HepG2 (cell line): ENCODE results near the gene AGBL3. TPM values are rescaled to one million over a fixed set of nuclear protein-coding genes. Genes with fewer than 3 reads are reported as not detected.

Source experiments
- ARID2 ChIP-seq: sonication (generic); formaldehyde crosslinking; IDR thresholded peaks from 2 replicates; pipeline ENCODE4 v1.8.1; 2022; ENCODE audit warnings: mild to moderate bottlenecking, missing genetic modification reagents, borderline replicate concordance
- CBFB ChIP-seq: sonication (generic); formaldehyde crosslinking; IDR thresholded peaks from 2 replicates; pipeline ENCODE4 v1.4.0; 2020; ENCODE audit warnings: missing genetic modification reagents
- CEBPB ChIP-seq: IDR thresholded peaks from 2 replicates; pipeline ENCODE4 v1.6.1; 2011; ENCODE audit warnings: low read depth, low read length, improper control_type of control experiment, borderline replicate concordance
- DR1 ChIP-seq: sonication (generic); formaldehyde crosslinking; IDR thresholded peaks from 2 replicates; pipeline ENCODE4 v1.8.0; 2021; ENCODE audit warnings: mild to moderate bottlenecking, missing genetic modification reagents, inconsistent platforms
- REXO4 ChIP-seq: sonication (generic); formaldehyde crosslinking; IDR thresholded peaks from 2 replicates; pipeline ENCODE4 v1.8.0; 2022; ENCODE audit warnings: missing genetic modification reagents, mild to moderate bottlenecking, borderline replicate concordance
- TEAD3 ChIP-seq: optimal IDR thresholded peaks from 2 replicates; pipeline ENCODE3; 2016; ENCODE audit warnings: borderline replicate concordance
- ZBTB7B ChIP-seq: sonication (generic); formaldehyde crosslinking; IDR thresholded peaks from 2 replicates; pipeline ENCODE4 v1.4.0; 2020; ENCODE audit warnings: missing genetic modification reagents
- ZIK1 ChIP-seq: sonication (generic); formaldehyde crosslinking; IDR thresholded peaks from 2 replicates; pipeline ENCODE4 v1.5.0; 2020; ENCODE audit warnings: mild to moderate bottlenecking, low read depth, missing genetic modification reagents, borderline replicate concordance
- ZNF143 ChIP-seq: sonication (generic); formaldehyde crosslinking; IDR thresholded peaks from 2 replicates; pipeline ENCODE4 v1.4.0; 2020; ENCODE audit warnings: missing genetic modification reagents
- ZNF577 ChIP-seq: sonication (generic); formaldehyde crosslinking; IDR thresholded peaks from 2 replicates; pipeline ENCODE4 v1.4.0; 2020; ENCODE audit warnings: mild to moderate bottlenecking, low read depth, missing genetic modification reagents, borderline replicate concordance
- ZNF589 ChIP-seq: sonication (generic); formaldehyde crosslinking; conservative IDR thresholded peaks from 2 replicates; pipeline ENCODE4 v1.8.0; 2022; ENCODE audit warnings: mild to moderate bottlenecking, moderate library complexity, missing genetic modification reagents
- ZNF788 ChIP-seq: sonication (generic); formaldehyde crosslinking; IDR thresholded peaks from 2 replicates; pipeline ENCODE4 v1.5.0; 2020; ENCODE audit warnings: mild to moderate bottlenecking, missing genetic modification reagents, borderline replicate concordance
- polyA plus RNA-seq, 8 experiments: library from polyadenylated mRNA; depleted of rRNA in 3 of 8; stranded (reverse) in 7 of 8; unstranded in 1 of 8; fragments of >200 nt; fragmentation: Illumina TruSeq in 4 of 8; extraction: Trizol in 4 of 8; gene quantifications; 2 replicates each; pipeline versions ENCODE4 v1.2.1 to v1.2.3, GENCODE V29; 2011 to 2016; ENCODE audit warnings: low read depth in 4 of 8, missing spikeins in 1 of 8, mixed read lengths in 1 of 8; ENCODE audit not compliant: insufficient read depth in 1 of 8
- total RNA-seq, 5 experiments: library from RNA; depleted of rRNA; stranded (reverse); fragments of >200 nt; fragmentation: Illumina TruSeq; extraction: Trizol; gene quantifications; 2 replicates each; pipeline ENCODE4 v1.2.3, GENCODE V29; 2016; ENCODE audit warnings: low read depth in 1 of 5
- TF ChIP-seq, protein P1 (sequence below): IDR thresholded peaks from 2 replicates; pipeline ENCODE4 v1.4.0; 2020; ENCODE audit warnings: mild to moderate bottlenecking, missing genetic modification reagents
- TF ChIP-seq, protein P2 (sequence below): sonication (generic); formaldehyde crosslinking; IDR thresholded peaks from 2 replicates; pipeline ENCODE4 v1.4.0; 2020; ENCODE audit warnings: low read depth, missing genetic modification reagents
- TF ChIP-seq, protein P3 (sequence below): IDR thresholded peaks from 2 replicates; pipeline ENCODE4 v1.6.1; 2016; ENCODE audit warnings: missing biosample characterization, missing genetic modification reagents, low read depth
- TF ChIP-seq, protein P4 (sequence below), 2 experiments: fragments of 450-650 bp in 1 of 2; sonication (generic) in 1 of 2; formaldehyde crosslinking; IDR thresholded peaks; 2 replicates each; pipeline versions ENCODE4 v1.5.0 to v1.8.0; 2020 to 2022; ENCODE audit warnings: mild to moderate bottlenecking in 1 of 2, missing genetic modification reagents in 1 of 2
- TF ChIP-seq, protein P5 (sequence below): conservative IDR thresholded peaks from 2 replicates; pipeline ENCODE4 v1.6.1; 2018; ENCODE audit warnings: missing genetic modification reagents

AGBL3 gene
- total and polyA plus RNA-seq, 2 of the 13 experiments (the other 11 are each of a cell fraction or from before 2014, with no cell fraction given), result 2.2 to 7.2 TPM

DNA sequence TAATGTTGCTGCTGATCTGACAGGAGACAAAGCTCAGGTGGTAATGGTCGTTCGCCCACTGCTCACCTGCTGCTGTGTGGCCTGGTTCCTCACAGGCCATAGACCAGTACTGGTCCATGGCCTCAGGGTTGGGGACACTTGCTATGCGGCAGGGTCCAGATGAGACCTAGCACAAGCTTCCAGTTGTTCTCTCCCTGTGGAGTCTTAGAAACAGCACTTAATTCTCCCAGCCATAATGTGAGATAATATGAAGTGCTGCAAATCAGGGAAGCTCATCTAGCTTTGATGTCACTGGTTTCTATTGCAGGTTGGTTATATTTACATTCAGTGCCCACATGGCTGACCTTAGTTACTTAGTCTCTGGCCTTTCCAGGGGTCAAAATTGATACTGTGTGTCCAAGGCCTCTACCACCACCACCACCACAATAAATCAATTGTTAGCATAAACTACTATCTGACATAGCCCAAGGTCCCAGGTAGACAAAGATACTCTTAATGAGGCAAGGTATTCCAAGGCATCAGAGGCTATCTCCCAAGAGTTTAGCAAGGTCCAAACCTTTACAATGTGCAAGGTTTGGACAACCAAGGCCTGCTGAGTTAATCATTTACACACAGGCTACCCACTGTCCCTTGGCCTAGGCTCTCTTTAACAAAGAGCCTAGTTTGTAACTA is 11.0 kb downstream of the AGBL3 start (continued):
- TF ChIP-seq, protein P1, sequence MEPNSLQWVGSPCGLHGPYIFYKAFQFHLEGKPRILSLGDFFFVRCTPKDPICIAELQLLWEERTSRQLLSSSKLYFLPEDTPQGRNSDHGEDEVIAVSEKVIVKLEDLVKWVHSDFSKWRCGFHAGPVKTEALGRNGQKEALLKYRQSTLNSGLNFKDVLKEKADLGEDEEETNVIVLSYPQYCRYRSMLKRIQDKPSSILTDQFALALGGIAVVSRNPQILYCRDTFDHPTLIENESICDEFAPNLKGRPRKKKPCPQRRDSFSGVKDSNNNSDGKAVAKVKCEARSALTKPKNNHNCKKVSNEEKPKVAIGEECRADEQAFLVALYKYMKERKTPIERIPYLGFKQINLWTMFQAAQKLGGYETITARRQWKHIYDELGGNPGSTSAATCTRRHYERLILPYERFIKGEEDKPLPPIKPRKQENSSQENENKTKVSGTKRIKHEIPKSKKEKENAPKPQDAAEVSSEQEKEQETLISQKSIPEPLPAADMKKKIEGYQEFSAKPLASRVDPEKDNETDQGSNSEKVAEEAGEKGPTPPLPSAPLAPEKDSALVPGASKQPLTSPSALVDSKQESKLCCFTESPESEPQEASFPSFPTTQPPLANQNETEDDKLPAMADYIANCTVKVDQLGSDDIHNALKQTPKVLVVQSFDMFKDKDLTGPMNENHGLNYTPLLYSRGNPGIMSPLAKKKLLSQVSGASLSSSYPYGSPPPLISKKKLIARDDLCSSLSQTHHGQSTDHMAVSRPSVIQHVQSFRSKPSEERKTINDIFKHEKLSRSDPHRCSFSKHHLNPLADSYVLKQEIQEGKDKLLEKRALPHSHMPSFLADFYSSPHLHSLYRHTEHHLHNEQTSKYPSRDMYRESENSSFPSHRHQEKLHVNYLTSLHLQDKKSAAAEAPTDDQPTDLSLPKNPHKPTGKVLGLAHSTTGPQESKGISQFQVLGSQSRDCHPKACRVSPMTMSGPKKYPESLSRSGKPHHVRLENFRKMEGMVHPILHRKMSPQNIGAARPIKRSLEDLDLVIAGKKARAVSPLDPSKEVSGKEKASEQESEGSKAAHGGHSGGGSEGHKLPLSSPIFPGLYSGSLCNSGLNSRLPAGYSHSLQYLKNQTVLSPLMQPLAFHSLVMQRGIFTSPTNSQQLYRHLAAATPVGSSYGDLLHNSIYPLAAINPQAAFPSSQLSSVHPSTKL, result peak; percentile 97
- no peak; the same call in 1 of the 2 replicates for TF ChIP-seq ZBTB7B
- TF ChIP-seq ARID2 (CRISPR knock-in tag), result no peak
- TF ChIP-seq ZNF589 (CRISPR knock-in tag), result no peak
- no peak for TF ChIP-seq ZNF143
- peak; percentile 96 for TF ChIP-seq CBFB
- peak; percentile 75 for TF ChIP-seq TEAD3 (CRISPR knock-in tag)
- TF ChIP-seq ZNF577 (CRISPR knock-in tag), result no peak
- TF ChIP-seq ZIK1 (CRISPR knock-in tag), result no peak
- peak; percentile 41; the same call in 1 of the 2 replicates for TF ChIP-seq CEBPB
- TF ChIP-seq REXO4 (CRISPR knock-in tag), result no peak
- TF ChIP-seq ZNF788, result peak; percentile 64; the same call in 1 of the 2 replicates
- TF ChIP-seq, protein P2, sequence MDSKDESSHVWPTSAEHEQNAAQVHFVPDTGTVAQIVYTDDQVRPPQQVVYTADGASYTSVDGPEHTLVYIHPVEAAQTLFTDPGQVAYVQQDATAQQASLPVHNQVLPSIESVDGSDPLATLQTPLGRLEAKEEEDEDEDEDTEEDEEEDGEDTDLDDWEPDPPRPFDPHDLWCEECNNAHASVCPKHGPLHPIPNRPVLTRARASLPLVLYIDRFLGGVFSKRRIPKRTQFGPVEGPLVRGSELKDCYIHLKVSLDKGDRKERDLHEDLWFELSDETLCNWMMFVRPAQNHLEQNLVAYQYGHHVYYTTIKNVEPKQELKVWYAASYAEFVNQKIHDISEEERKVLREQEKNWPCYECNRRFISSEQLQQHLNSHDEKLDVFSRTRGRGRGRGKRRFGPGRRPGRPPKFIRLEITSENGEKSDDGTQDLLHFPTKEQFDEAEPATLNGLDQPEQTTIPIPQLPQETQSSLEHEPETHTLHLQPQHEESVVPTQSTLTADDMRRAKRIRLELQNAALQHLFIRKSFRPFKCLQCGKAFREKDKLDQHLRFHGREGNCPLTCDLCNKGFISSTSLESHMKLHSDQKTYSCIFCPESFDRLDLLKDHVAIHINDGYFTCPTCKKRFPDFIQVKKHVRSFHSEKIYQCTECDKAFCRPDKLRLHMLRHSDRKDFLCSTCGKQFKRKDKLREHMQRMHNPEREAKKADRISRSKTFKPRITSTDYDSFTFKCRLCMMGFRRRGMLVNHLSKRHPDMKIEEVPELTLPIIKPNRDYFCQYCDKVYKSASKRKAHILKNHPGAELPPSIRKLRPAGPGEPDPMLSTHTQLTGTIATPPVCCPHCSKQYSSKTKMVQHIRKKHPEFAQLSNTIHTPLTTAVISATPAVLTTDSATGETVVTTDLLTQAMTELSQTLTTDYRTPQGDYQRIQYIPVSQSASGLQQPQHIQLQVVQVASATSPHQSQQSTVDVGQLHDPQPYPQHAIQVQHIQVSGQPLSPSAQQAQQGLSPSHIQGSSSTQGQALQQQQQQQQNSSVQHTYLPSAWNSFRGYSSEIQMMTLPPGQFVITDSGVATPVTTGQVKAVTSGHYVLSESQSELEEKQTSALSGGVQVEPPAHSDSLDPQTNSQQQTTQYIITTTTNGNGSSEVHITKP, result no peak
- TF ChIP-seq, protein P3, sequence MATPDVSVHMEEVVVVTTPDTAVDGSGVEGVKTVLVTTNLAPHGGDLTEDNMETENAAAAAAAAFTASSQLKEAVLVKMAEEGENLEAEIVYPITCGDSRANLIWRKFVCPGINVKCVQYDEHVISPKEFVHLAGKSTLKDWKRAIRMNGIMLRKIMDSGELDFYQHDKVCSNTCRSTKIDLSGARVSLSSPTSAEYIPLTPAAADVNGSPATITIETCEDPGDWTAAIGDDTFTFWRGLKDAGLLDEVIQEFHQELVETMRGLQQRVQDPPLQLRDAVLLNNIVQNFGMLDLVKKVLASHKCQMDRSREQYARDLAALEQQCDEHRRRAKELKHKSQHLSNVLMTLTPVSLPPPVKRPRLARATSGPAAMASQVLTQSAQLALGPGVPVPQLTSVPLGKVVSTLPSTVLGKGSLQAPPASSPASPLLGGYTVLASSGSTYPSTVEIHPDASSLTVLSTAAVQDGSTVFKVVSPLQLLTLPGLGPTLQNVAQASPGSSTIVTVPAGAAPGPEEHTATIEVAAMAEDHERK (CRISPR knock-in tag), result no peak
- TF ChIP-seq, protein P4, sequence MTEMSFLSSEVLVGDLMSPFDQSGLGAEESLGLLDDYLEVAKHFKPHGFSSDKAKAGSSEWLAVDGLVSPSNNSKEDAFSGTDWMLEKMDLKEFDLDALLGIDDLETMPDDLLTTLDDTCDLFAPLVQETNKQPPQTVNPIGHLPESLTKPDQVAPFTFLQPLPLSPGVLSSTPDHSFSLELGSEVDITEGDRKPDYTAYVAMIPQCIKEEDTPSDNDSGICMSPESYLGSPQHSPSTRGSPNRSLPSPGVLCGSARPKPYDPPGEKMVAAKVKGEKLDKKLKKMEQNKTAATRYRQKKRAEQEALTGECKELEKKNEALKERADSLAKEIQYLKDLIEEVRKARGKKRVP (CRISPR knock-in tag; IDR thresholded peaks at IDR 0.05), result peak in 1 of 2 experiments; percentile 81; a peak in 2 of 4 replicates
- TF ChIP-seq, protein P5, sequence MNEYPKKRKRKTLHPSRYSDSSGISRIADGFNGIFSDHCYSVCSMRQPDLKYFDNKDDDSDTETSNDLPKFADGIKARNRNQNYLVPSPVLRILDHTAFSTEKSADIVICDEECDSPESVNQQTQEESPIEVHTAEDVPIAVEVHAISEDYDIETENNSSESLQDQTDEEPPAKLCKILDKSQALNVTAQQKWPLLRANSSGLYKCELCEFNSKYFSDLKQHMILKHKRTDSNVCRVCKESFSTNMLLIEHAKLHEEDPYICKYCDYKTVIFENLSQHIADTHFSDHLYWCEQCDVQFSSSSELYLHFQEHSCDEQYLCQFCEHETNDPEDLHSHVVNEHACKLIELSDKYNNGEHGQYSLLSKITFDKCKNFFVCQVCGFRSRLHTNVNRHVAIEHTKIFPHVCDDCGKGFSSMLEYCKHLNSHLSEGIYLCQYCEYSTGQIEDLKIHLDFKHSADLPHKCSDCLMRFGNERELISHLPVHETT (CRISPR knock-in tag), result no peak
- no peak for TF ChIP-seq DR1
